PC-9 (cell line): ENCODE data around the gene IFT122.
"Not testable (repeated sequence)": the region's sequence is repeated elsewhere in the genome, so short reads cannot be mapped to it uniquely, and the experiment has no call there.

Experiments
- CTCF ChIP-seq: fragments of 200-600 bp; sonication (generic); conservative IDR thresholded peaks from 2 replicates; pipeline ENCODE4 v1.6.1; 2017; ENCODE audit warnings: mixed run types, antibody characterized with exemption, mild to moderate bottlenecking, moderate library complexity
- EZH2 ChIP-seq: fragments of 200-600 bp; sonication (generic); IDR thresholded peaks from 2 replicates; pipeline ENCODE4 v1.8.0; 2017; ENCODE audit warnings: antibody characterized with exemption, low read depth

DNA sequence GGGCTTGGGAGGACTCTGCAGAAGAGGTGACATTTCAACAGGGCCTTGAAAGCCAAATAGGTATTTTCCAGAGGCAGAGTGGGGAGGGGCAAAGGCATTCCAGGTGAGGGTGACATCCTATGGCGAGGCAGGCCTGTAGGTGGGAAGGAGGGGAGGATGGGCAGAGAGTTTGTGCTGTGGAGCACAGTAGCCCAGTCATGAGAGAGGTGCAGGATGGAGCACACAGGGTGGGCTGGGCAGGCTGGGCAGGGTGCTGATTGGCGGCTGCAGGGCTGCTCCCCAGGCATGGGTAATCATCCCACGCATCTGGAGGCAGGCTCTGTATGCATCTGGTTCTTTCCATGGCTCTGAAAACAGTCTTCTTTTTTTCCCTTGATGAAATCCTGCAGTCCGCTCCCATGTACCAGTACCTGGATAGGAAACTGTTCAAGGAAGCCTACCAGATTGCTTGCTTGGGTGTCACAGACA lies 47.9 kb downstream of the IFT122 start:
- not testable (repeated sequence) for TF ChIP-seq CTCF, EZH2
